HuH-7.5 (cell line): Measurements from ENCODE around the gene FRAT1.

ENCODE experiments used
- DNase-seq: peaks from one replicate; pipeline ENCODE4 v3.0.0; 2011; ENCODE audit warnings: low spot score

FRAT1 gene

GRCh38 chr10:97307866-97308780, 10.9 kb upstream of the FRAT1 start:
- DNase-seq, result no peak

GRCh38 chr10:97311111-97311626, 7.9 kb upstream of the FRAT1 start:
- no peak for DNase-seq

- DNase-seq, result no peak
Measured at GRCh38 chr10:97312897-97313296, 6.2 kb upstream of the FRAT1 start.

GRCh38 chr10:97314671-97315070, 4.4 kb upstream of the FRAT1 start:
- no peak for DNase-seq

GRCh38 chr10:97319671-97320479, 804 bp downstream of the FRAT1 start:
- no peak for DNase-seq

GRCh38 chr10:97320480-97321031, 1.5 kb downstream of the FRAT1 start:
- no peak for DNase-seq

GRCh38 chr10:97321032-97321803, 2.1 kb downstream of the FRAT1 start:
- DNase-seq, result no peak

GRCh38 chr10:97321804-97322190, 2.7 kb downstream of the FRAT1 start:
- DNase-seq, result no peak

GRCh38 chr10:97323501-97323900, 4.4 kb downstream of the FRAT1 start:
- no peak for DNase-seq

- no peak for DNase-seq
Measured at GRCh38 chr10:97325754-97326153, 6.7 kb downstream of the FRAT1 start.

GRCh38 chr10:97327348-97328294, 8.6 kb downstream of the FRAT1 start:
- peak; percentile 79 for DNase-seq

- peak; percentile 71 for DNase-seq
Measured at GRCh38 chr10:97328646-97329453, 9.8 kb downstream of the FRAT1 start.

GRCh38 chr10:97329766-97330165, 10.7 kb downstream of the FRAT1 start:
- DNase-seq, result no peak

- no peak for DNase-seq
Measured at GRCh38 chr10:97331153-97331703, 12.2 kb downstream of the FRAT1 start.

- DNase-seq, result no peak
Measured at GRCh38 chr10:97332591-97333350, 13.7 kb downstream of the FRAT1 start.

- DNase-seq, result no peak
Measured at GRCh38 chr10:97333351-97333600, 14.2 kb downstream of the FRAT1 start.

GRCh38 chr10:97333601-97334369, 14.7 kb downstream of the FRAT1 start:
- DNase-seq, result no peak
